IPS-NIHi7 (cell line): Measurements from ENCODE around the gene BAHCC1.

Experiments used
- DNase-seq: peaks from one replicate; pipeline ENCODE4 v3.0.0; 2012; ENCODE audit warnings: mixed read lengths; ENCODE audit errors: extremely low spot score

The BAHCC1 gene

DNA sequence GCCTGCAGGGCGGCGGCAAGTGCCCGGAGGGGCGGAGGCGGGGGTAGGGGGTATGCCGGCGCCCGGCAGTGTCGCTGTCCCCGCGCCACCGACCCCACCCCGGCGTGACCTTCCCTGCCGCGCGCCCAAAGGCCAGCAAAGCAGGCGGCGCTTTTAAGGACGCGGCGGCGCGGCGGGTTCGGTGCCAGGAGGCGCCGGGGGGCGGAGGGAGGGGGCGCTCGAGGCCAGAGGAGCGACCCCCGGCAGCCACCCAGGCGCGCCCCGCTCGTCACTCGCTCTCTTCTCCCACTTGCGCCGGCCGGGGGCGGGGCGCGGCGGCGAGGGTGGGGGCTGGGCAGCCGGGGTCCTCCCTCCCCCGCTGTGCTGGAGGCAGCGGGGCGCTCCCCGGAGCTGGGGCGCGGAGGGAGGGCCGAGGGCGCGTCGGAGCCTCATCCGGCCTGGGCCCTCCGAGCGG lies 8.6 kb upstream of the BAHCC1 start:
- DNase-seq, result no peak

DNA sequence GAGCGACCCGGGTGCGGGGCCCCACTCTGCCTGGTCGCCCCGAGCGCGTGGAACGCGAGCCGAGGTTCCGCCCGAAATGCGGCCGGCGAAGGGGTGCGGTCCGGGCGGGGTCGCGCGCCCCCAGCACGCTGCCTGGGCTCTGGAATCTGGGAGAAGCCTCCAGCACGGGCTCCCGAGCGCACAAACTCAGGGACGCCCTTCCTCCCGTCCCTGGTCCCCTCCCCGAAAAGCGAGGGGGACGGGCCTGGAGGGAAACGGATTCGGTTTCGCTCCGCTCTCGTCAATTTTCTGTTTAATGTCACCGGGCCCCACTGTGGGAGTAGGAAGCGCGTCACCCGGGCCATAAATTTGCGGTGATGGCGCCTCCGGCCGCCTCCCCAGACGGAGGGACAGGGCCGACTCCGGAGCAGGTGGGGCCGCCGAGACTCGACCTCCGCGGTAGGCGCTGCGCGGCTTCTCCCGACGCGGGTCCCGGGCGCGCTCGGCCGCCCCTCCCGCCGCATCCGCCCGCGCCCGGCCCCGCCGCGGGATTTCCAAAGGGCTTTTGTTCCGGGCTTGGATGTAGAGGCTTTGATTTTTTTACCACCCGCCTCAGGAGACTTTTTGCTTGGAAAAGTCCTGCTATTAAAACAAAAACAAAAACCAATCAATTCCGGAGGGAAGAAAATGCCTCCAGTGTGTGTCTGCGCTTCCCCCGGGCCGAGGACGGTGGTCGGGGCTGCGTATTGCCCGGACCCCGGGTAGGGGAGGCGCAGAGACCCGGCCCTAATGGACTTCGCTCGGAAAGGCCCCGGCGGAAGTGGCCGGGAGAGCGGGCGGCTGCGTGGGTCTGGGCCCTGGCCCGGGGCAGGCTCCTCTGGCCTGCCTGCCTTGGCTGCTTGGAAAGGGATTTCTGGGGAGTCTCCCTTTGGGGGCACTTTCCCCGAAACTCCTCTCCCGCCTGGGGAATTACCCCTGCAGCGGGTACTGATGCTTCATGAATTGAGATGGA lies 7.9 kb upstream of the BAHCC1 start:
- peak; percentile 50 for DNase-seq

- DNase-seq, result no peak
Observed at GRCh38 chr17:81388091-81388611, 7.1 kb upstream of the BAHCC1 start.

DNA sequence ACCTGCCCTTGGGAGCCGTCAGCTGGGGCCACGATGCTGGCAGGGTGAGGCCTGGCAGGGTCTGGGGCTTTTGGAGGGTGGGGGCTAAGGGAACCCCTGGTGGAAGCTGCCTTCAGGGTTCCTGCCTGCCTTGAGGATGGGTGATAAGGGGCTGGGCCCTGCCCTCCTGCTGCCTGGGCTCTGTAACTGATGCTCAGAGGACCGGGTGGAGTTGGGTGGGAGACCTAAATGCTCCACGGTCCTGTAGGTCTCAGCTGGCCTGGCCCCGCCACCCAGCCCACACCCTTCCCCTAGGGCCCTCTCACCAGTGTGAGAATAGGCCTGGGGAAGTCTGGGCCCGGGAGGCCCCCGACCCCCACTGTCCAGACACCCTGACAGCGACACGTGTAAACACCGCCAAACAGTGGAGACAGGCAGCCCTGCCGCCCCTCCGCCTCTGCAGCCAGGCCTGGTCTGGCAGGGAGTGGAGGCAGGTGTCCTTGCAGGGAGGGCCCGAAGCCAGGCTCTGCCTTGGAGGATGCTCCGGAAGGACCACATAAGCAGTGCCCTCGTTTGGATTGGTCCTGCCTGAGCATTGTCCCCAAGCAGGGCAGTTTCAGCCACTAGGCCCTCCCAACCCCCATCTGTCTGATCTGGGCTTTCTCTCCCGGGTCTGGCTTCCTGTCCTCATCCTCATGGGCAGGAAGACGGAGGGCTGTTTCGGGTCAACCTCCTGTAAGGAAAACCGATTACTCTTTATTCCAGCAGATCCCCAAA lies 6.5 kb upstream of the BAHCC1 start:
- DNase-seq, result no peak

- no peak for DNase-seq
Observed at GRCh38 chr17:81389585-81389984, 5.7 kb upstream of the BAHCC1 start.

- DNase-seq, result no peak
Observed at GRCh38 chr17:81390029-81390872, 5.0 kb upstream of the BAHCC1 start.

- DNase-seq, result no peak
Observed at GRCh38 chr17:81390873-81391255, 4.4 kb upstream of the BAHCC1 start.

- DNase-seq, result no peak
Observed at GRCh38 chr17:81391293-81391935, 3.8 kb upstream of the BAHCC1 start.

GRCh38 chr17:81391936-81392908 lies 3.0 kb upstream of the BAHCC1 start:
- no peak for DNase-seq

DNA sequence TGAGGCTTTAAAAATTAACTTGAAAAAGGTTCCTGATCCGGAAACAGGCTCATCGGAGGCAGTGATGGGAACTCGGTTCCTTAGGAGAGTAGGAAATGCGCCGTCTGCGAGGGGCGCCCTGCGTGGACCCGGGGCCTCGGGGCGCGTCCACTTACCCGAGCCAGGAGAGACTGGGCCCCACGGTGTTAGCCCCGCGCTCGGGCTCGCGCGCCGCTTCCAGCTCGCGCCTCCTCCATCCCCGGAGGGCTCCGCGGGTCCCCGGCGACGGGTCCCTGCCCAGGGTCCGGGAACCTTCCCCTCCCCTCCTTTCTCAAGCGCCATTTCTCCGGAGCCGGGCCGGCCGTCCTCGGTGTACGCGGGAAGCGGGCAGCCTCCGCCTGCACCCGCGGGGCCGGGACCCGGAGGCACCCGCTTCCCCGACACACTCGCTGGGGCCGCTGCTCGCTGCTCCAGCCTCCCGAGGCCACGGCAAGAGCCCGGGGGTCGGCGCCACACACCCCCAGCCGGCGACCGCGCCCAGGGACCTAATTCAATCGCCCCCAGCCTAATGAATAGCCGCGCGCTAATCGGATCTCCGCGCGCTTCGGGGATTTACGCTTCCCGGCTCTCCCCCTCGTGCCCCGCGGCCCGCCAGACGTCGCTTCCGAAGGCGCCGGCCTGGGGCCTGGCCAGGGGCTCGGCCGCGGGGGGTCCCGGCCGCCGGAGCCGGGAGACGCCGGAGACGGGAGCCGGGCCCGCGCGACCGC lies 2.2 kb upstream of the BAHCC1 start:
- no peak for DNase-seq

GRCh38 chr17:81393684-81394376 lies 1.4 kb upstream of the BAHCC1 start:
- DNase-seq, result peak; percentile 97

GRCh38 chr17:81394377-81394920 lies 808 bp upstream of the BAHCC1 start:
- DNase-seq, result no peak

DNA sequence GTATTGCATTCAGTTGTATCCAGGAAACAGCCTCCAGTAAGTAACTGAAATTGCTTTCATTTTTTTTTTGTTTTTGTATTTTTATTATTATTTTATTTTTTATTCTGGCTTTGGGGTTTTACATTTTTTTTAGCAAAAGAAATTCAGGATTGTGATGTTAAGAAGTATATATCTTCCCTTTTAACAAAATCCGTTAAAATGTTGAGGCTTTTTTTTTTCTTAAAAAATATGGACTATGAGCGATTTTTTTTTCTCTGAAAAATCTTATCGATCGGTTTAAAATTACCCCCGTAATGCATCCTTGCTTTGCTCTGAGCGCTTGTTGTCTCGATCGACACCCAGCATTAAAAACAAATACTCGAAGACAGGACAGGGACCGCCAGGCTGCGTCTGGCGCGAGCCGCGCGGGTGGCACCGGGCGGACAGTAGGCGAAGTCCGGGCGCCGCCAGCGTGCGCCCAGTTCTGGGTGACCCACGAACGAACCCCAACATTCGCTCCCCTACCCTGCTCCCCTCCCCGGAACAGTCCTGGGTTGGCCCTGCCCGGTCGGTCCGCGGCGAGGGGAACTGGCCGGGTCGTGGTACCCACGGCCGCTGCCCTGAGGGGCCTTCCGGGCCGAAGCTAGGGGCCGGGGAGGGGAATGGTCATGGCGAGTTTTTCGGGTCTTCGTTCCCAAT lies 482 bp downstream of the BAHCC1 start:
- DNase-seq, result no peak

DNA sequence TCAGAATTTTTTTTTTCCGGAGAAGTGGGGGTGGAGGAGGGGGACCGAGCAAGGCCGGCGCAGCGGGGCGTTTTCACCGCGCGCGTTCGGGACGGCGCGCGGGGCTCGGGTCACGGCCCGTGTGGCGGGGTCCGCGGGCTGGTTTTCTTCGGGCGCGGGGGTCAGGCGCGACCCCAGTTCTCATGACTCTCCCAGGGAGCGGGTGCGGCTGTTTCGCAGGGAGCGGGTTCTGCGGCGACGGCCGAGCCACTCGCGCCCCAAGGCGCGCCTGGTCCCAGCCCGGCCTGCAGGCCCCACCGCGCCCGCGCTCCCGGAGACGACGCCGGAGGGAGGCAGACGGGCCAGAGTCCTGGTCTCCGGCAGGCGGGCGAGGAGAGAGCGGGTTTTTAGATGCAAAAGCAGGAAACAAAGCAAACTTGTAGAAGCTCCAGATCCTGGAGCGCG lies 1.0 kb downstream of the BAHCC1 start:
- DNase-seq, result no peak

DNA sequence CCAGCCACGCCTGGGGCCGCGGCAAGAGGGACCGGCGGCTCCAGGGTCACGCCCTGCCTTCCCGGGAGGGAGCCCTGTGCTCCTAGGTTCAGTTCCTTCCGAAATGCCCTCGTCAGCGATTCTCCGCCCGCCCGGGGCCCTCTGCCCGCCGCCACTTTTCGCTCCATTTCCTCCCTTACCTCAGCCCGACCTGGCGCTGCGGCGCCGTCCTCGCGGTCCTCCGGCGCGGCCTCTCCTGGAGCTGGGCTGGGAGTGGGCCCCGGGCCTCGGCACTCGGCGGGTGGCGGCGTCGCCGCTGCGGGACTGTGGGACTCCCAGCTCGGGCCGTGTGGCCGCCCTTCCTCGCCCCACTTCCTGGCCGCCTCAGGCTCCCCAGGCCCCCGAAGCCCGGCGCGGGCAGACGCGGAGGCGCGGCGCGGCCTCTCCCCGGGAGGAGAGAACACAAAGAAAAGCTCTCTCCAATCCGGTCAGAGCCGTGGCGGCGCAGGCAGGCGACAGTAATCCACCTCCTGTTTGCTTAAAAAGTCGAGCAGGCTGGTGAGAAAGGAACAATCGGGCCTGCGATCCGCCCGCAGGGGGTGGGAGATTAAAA lies 1.6 kb downstream of the BAHCC1 start:
- peak; percentile 41 for DNase-seq

- DNase-seq, result peak; percentile 80
Observed at GRCh38 chr17:81397314-81398175, 2.3 kb downstream of the BAHCC1 start.
